Measurements from ENCODE around the gene GLRB.

GRCh38 chr4:157115613-157116335, 39.8 kb downstream of the GLRB start:
- TF ChIP-seq CTCF (IDR thresholded peaks at IDR 0.05) (no peak), POLR2A (IDR thresholded peaks at IDR 0.05) (no peak)

All from testis (tissue), 2 donors.